HUES64 (cell line): Measurements from ENCODE around the gene ALDH3A1.

Experiments used
- H3K27ac ChIP-seq: 2 replicates; pipeline ENCODE4 v1.7.0; 2013; ENCODE audit warnings: low read depth, low read length, inconsistent platforms
- H3K27me3 ChIP-seq: 2 replicates; pipeline ENCODE4 v1.6.1; 2013; ENCODE audit warnings: mild to moderate bottlenecking, low read length; ENCODE audit not compliant: insufficient read depth
- H3K36me3 ChIP-seq: 2 replicates; pipeline ENCODE4 v1.6.1; 2013; ENCODE audit warnings: mild to moderate bottlenecking, low read length; ENCODE audit not compliant: insufficient read depth
- H3K4me1 ChIP-seq: 2 replicates; pipeline ENCODE4 v1.6.1; 2013; ENCODE audit warnings: mild to moderate bottlenecking, low read length, moderate library complexity; ENCODE audit not compliant: insufficient read depth
- H3K4me3 ChIP-seq: 2 replicates; pipeline ENCODE4 v1.5.1; 2013; ENCODE audit warnings: mild to moderate bottlenecking, low read length, moderate library complexity
- H3K9ac ChIP-seq: 2 replicates; pipeline ENCODE4 v1.6.1; 2013; ENCODE audit warnings: mild to moderate bottlenecking, low read depth, low read length
- H3K9me3 ChIP-seq: 2 replicates; pipeline ENCODE4 v1.6.1; 2013; ENCODE audit warnings: low read depth, low read length; ENCODE audit not compliant: insufficient read depth
- WGBS: fragments of 150-250, 120-280 bp; methylation state at CpG from one replicate; pipeline ENCODE4 v1.1.7; 2013; ENCODE audit warnings: missing lambda C conversion rate; 5-methylcytosine and 5-hydroxymethylcytosine counted together

Gene ALDH3A1

DNA sequence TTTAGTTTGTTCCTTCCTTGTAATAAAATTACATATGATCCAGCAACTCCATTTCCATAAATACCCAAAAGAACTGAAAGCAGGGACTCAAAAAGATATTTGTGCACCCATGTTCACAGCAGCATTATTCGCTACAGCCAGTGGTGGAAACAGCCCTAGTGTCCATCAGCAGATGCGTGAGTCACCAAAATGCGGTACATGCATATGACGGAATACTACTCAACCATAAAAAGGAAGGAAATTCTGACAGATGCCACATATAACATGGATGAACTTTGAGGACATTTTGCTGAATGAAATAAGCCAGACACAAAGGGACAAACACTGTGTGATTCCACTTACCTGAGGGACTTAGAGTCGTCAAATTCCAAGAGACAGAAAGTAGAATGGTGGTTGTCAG lies 22.6 kb downstream of the ALDH3A1 start:
- no peaks in the 10 kb centered on the region for H3K9me3 ChIP-seq
- no peaks in the 10 kb centered on the region for H3K36me3 ChIP-seq
- no peaks in the 10 kb centered on the region for H3K4me1 ChIP-seq
- H3K27me3 ChIP-seq: no peaks in the 10 kb centered on the region
- no peak overlapping the region for H3K4me3 ChIP-seq
- no peak overlapping the region for H3K9ac ChIP-seq
- 93% methylated on average over 5 of the region's 5 CpGs for WGBS
- no peak overlapping the region for H3K27ac ChIP-seq

DNA sequence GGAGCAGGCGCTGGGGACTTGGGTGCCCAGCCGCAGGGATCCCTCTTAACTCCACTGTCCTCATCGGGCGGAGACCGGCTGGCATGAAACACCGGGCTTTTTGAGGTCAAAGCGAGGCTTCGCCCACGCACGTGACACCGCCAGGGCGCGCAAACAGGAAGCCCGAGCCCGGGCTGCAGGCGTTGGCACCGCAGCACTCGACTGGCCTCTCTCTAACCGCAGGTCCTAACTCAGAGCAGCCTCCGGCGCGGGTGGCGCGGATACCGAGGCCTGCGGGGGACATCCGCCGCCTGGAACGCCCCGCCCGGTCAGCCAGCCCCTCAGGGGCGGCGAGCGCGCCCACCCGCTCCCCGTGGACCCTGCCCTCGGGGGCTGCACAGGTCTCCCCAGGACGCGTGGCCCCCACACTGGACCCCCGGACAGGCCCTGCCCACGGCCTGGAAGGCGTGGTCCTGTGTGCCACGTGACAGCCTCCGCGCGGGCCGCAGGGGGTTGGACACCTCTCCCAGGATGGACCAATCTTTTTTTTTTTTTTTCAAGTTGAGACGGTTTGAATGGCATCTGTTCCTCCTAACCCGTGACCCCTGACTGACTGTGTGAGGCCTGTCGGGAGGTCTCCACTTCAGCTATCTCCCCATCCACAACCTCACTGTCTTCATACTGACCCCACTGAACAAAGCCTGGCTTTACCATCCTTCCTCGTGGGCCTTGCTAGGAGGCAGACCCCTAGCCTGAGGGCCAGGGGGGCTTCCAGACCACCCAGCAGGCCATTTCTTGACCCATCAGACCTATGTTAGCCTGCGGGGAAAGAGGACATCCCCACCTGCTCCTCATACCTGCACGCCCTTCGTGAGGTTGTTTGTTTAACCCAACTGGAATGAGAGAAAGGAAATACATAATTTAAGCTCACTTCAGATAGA lies 23.3 kb downstream of the ALDH3A1 start:
- no peaks in the 10 kb centered on the region for H3K9me3 ChIP-seq
- no peaks in the 10 kb centered on the region for H3K4me1 ChIP-seq
- no peak overlapping the region for H3K9ac ChIP-seq
- H3K27me3 ChIP-seq: no peaks in the 10 kb centered on the region
- H3K36me3 ChIP-seq: no peaks in the 10 kb centered on the region
- no peak overlapping the region for H3K4me3 ChIP-seq
- WGBS: 93% methylated on average over 55 of the region's 55 CpGs
- no peak overlapping the region for H3K27ac ChIP-seq

DNA sequence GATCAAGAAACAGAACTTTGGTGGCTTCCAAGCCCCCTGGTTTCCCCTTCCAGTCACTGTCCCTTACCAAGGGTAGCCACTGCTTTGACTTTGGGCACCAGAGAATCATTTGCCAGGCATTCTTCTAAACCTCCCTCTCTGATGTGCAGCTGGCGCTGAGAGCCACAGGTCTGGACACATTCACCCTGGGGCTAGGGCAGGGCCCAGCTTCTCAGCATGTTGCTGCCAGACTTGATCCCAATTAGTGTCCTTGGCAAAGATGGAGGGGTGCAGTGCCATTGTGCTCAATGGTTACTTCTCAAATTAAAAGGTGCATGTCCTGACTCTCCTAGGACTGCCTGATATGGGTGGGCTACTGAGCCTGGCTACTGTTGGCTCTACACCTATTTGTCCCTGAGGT lies 24.1 kb downstream of the ALDH3A1 start:
- H3K4me1 ChIP-seq: no peaks in the 10 kb centered on the region

DNA sequence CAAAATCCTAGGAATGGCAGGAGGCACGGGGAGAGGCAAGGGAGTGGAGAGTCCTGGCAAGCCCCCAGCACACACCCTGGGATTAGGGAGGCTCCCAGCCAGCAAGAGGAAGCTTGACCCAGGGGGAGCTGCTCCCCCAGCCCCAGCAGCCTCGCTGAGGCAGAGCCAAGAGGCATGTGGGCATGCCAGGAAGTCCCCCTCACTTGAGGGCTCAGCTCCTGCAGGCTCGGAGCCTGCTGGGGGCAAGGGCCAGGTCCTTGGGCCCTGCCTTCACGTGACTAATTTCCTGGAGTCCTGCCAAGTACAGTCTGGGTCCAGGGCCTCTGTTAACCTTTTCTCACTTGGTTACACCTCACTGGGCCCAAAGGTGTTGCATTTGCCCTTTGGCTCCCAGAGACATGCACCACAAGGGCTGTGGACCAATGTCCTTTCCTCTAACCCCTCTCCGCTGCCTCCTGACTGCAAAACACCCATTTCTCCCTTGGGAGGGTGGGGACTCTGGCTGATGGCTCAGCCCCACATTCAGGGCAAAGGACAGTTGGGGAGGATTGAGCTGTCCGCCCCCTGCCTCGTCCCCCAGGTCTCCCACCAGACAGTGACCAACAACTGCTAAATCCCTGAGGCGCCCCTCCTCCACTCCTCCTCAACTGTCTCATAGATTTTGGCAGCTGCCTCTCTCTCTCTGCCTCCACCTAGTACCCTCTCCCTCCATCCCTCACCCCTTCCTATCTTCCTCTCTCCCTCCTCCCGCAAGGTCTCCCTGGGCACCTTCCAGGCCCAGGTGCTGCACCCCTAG lies 27.3 kb downstream of the ALDH3A1 start:
- Histone ChIP-seq H3K4me3 (no peak overlapping the region), H3K27me3 (no peaks in the 10 kb centered on the region), H3K27ac (no peak overlapping the region), H3K4me1 (no peaks in the 10 kb centered on the region), H3K9me3 (no peaks in the 10 kb centered on the region), H3K9ac (no peak overlapping the region), H3K36me3 (no peaks in the 10 kb centered on the region)
- WGBS: 73% methylated on average over 9 of the region's 9 CpGs

More for the DNA sequence above, 24.1 kb downstream of the ALDH3A1 start:
- H3K9me3 ChIP-seq: no peaks in the 10 kb centered on the region
- no peaks in the 10 kb centered on the region for H3K27me3 ChIP-seq
- no peaks in the 10 kb centered on the region for H3K36me3 ChIP-seq
- H3K9ac ChIP-seq: no peak overlapping the region
- H3K4me3 ChIP-seq: no peak overlapping the region
- H3K27ac ChIP-seq: no peak overlapping the region
- WGBS: 95% methylated on average over 1 of the region's 1 CpG

DNA sequence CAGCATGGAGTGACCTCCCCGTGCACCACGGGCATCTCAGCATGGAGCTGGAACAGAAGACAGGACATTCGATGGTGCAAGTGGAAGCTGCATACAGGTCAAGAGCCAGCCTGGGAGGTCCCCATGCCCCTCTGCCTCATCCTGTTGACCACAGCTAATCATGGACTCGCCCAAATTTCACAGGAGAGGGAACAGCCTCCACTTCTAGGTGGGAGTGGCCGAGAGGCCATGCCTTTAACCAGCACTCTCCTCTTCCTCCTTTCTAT lies 28.0 kb downstream of the ALDH3A1 start:
- Histone ChIP-seq H3K27me3 (no peaks in the 10 kb centered on the region), H3K9me3 (no peaks in the 10 kb centered on the region), H3K27ac (no peak overlapping the region), H3K4me1 (no peaks in the 10 kb centered on the region), H3K36me3 (no peaks in the 10 kb centered on the region), H3K4me3 (no peak overlapping the region), H3K9ac (no peak overlapping the region)
- WGBS: 90% methylated on average over 5 of the region's 5 CpGs

DNA sequence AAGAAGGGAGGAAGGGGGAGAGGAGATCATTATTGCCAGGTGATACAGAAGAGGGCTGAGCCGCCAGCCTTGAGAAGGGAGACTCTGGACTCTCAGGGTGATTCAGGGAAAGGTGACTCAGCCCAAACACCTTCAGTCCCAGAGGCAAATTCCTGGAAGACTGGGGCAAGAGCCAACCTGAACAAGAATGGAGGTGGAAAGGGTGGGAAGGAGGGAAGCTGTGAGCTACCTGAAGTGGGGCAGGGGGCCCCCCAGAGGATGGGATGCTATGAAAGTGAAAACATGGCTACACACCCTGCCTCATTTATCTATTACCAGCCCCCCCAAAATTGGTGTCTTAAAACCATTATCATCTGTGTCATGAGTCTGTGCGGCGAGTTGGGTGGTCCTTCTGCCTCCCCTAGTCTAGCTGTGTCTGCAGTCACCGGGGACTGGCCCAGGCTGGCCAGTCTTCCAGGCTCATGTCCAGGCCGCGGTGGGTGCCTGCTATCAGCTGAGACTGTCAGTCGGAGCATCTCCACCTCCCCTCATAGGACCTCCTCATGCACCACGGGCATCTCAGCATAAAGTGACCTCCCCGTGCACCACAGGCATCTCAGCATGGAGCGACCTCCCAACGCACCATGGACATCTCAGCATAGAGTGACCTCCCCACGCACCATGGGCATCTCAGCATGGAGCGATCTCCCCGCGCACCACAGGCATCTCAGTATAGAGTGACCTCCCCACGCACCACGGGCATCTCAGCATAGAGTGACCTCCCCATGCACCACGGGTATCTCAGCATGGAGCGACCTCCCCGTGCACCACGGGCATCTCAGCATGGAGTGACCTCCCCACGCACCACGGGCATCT lies 28.5 kb downstream of the ALDH3A1 start:
- 94% methylated on average over 23 of the region's 23 CpGs for WGBS
- no peak overlapping the region for H3K27ac ChIP-seq
- no peak overlapping the region for H3K4me3 ChIP-seq
- no peaks in the 10 kb centered on the region for H3K36me3 ChIP-seq
- no peaks in the 10 kb centered on the region for H3K4me1 ChIP-seq
- H3K9me3 ChIP-seq: no peaks in the 10 kb centered on the region
- H3K27me3 ChIP-seq: no peaks in the 10 kb centered on the region
- no peak overlapping the region for H3K9ac ChIP-seq

DNA sequence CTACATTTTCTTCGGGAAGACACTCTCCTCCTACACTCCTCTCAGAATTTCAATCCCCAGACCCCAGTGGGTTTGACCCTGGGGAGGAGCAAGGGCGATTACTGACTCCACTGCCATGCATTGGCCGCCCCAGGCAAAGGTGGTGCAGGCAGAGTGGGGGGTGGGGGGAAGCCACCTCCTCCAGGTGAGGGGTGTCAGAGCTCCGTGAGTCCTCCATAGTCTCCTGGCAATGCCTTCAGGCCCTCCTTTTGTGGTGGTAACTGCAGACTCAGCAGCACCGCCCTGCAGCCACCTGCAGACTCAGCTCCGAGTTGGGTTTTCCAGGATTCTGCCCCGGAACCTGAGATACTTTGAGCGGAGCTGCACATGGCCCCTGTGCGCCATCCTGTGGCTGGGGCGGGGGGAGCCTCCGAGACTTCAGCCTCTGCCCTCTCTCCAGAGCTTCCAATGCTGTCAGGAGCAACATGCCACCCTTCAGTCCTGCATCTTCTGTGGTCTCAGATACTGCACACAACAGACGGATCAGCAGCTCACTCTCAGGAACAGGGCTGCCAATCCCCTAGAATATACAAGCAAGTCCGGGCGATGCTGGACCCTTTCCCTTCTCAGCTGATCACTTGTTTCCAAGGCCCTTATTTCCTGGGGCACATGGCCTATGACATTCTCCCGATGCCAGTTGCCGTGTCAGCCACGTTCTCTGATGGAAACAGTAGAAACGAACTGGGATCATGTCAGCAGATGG lies 29.3 kb downstream of the ALDH3A1 start:
- Histone ChIP-seq H3K9me3 (no peaks in the 10 kb centered on the region), H3K27ac (no peak overlapping the region), H3K9ac (no peak overlapping the region), H3K36me3 (no peaks in the 10 kb centered on the region), H3K4me3 (no peak overlapping the region), H3K4me1 (no peaks in the 10 kb centered on the region), H3K27me3 (no peaks in the 10 kb centered on the region)
- WGBS: 83% methylated on average over 18 of the region's 18 CpGs

DNA sequence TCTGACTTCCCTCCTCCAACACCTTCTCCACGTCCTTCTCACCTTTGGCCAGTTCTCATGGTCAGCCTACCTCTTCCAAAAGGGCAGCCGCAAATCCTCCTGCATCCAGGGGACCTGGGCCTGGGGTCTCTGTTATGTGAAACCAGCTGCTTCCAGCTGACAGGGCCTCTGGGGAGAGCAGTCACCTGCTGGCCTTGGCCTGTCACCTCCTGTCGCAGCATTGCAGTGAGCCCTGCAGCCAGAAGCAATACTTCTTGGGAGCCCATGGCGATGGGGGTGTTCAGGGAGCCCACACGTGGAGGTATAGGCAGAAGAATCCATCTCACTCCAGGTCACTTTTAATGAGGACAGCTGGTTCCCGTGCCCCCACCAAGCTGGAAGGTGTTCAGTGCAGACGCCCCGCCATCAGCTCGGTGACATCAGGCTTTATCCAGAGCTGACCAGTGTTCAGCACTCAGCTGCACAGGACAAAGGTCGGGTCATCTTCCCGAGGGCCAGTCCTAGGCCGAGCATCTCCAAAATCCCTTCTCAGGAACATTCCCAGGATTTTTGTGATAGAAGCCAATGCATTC lies 30.0 kb downstream of the ALDH3A1 start:
- H3K27ac ChIP-seq: no peak overlapping the region
- H3K9ac ChIP-seq: no peak overlapping the region
- no peaks in the 10 kb centered on the region for H3K4me1 ChIP-seq
- WGBS: 87% methylated on average over 12 of the region's 12 CpGs
- H3K36me3 ChIP-seq: no peaks in the 10 kb centered on the region
- no peaks in the 10 kb centered on the region for H3K27me3 ChIP-seq
- H3K9me3 ChIP-seq: no peaks in the 10 kb centered on the region
- no peak overlapping the region for H3K4me3 ChIP-seq

DNA sequence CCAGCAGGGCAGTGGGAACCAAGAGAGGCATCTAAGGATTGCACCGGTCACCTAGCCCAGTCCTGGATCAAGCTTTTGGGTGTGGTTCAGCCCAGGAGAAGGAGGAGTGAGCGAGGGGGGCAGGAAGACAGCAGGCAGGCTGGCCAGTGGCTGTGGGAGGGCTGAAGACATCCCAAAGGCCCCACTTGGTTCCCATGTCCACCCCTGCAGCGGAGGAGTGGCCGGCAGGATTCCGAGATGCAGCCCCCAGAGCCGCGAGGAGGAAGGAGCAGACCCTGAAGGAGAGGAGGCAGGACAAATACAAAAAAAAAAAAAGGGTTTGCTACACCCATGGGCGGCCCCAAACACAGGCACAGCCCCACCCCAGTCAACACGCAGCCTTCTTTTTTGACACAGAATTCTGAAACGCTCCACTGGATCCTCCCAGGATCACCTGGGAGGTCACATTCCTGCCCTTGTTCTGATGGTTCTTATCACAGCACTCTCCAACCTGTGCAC lies 30.6 kb downstream of the ALDH3A1 start:
- Histone ChIP-seq H3K36me3 (no peaks in the 10 kb centered on the region), H3K27me3 (no peaks in the 10 kb centered on the region), H3K27ac (no peak overlapping the region), H3K9ac (no peak overlapping the region), H3K4me1 (no peaks in the 10 kb centered on the region), H3K4me3 (no peak overlapping the region), H3K9me3 (no peaks in the 10 kb centered on the region)
- 90% methylated on average over 10 of the region's 10 CpGs for WGBS

DNA sequence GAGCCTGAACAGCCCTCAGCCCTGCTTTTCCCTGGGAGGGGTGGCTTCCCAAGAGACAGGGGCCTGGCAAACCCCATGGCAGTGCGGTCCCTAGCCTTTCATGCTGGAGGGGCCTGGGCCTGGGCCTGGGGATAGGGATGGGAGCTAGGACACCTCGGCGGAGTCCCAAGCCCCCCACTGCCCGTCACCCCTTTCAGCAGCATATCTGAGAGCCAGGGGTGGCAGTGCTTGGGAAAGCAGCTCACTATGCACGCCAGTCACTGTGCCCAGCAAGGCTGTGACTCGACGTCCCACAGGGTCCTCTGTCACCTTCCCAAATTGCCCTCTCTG lies 31.1 kb downstream of the ALDH3A1 start:
- Histone ChIP-seq H3K4me3 (no peak overlapping the region), H3K27ac (no peak overlapping the region), H3K9me3 (no peaks in the 10 kb centered on the region), H3K27me3 (no peaks in the 10 kb centered on the region), H3K36me3 (no peaks in the 10 kb centered on the region), H3K4me1 (no peaks in the 10 kb centered on the region), H3K9ac (no peak overlapping the region)
- WGBS: 96% methylated on average over 7 of the region's 7 CpGs
